GM19025 (cell line): ENCODE data around the gene SPRYD3.

ENCODE experiments used
- ATAC-seq: cut with Tn5 transposase; IDR thresholded peaks from one replicate; pipeline ENCODE4 v1.9.1; 2021; ENCODE audit warnings: mild to moderate bottlenecking, low read depth, moderate library complexity; ENCODE audit not compliant: unreplicated experiment

The SPRYD3 gene

DNA sequence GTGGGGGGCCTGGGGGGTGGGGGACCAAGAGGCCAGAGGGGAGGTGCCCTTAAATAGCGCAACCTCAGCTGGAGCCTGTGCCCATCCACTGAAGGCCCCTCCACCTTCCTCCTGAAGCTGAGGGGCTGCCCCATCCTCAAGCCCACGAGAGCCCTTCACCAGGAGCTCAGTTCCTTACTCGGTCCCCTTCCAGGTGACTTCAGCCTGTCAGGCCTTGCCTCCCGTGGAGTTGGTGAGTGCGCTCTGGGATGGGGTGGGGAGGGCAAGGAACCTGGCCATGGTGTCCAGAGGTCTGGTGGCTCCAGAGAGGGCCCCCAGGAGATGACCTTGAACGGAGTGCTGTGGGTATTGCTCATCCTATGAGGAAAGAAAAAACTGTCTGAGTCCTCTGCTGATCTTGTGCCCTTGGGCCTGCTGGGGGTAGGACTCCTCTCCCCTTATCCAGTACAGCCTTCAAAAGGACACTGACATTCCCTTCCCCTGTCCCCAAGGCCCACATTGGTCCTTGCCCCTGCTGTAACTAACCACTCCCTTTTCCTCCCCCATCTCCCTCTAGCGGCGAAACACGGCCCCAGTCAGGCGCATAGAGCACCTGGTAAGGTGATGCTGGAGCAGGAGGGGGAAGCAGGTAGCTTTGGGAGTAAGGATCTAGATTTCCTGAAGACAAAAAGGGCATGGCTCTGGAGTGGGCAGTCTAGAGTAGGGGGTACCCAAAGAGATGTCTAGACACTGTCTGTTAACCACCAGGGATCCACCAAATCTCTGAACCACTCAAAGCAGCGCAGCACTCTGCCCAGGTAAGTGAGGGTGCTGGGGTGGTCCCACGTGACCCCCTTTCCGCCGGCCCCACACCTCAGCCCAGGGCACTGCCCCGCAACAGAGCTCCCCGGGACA, 25.7 kb downstream of the SPRYD3 start:
- ATAC-seq: no peak

DNA sequence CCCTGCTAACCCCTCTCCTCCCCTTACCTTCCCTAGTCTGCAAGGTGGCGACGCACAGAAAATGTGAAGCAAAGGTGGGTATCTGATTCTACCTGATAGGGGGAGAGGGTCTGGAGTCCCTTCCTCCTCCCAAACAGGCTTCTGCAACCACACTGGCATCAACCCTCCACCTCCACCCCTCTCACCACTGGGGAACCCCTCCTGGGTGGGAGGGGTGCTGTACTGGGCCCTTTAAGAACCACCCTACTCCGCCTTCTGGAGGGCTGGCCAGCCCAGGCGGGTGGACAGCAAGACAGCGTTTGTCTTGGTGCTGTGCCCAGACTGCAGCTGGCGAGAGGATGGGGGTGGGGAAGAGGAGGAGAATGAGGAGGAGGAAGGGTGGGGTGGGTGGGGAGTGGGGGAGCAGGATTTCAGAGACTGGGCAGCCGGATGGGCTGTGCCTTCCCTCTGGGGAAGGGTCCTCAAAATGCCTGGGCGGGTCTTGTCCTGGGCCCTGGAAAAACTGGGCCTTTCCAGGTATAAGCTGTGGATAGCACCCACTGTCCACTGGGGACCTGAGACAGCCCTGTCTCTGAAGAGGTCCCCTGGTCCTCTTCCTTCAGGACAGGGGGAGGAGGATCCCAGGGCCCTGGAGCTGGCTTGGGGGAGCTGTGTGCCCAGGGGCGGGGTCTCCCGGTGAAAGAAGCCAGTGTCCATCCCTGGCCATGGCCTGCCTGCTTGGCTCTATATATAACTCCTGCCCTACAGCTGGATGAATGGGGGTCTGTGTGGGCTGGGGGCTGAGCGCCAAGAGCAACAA, 26.6 kb downstream of the SPRYD3 start:
- no peak for ATAC-seq

DNA sequence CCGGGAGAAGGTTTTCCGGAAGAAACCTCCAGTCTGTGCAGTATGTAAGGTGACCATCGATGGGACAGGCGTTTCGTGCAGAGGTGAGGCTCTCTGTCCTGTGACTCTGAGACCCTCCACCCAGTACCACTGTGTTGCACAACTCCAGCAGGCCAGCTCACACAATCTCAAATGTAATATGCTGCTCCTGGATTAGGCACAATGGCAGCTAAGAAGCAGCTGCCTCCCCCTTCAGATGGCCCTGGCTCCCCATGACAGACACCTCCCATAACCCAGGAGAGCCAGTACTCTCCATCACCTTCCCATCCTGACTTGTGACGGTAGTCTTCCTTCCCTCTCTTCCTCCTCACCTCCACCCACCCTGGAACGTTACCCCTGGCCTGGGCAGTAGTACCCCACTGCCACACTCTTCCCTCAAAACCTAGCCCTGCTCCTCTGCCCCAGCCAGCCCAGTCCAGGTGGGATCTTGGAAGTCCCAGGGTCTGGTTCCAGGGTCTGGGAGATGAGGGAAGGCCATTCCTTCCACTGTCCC, 27.2 kb downstream of the SPRYD3 start:
- ATAC-seq: no peak

DNA sequence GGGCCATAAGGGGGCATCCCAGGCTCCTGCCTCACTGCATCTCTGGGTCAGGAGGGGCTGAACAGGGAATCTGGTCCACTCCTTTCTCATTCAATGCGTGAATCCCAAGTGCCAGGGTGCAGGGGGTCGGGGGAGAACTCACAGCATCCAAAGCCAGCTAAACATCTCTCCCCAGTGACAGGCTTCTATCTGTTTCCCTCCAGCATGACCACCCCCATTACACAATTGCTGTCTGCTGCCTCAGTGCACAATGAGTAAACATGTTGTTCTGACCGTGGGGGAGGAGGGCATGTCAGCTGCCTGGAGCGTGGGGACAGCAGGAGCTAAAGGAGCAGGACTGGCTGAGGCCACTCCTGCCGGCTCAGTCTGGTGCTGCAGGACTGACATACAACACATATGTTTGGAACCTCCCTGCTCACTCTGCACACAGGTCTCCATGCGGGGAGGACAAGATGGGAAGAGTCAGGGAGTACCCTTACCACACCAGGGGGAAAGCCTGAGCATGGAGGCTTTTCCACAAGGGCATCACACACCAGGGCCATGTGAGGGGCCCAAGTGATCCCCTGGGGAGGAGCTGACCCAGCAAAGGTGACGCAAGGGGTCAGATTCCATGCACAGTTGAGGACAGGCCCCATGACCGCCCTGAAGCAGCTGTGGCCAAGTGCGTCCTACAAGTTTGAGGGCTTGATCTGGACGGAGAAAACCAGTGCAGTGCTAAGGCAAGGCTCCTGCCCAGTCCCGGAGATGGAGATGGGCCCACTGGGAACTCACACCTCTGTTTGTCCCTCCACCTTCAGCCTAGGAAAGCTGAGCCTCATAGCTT, 27.9 kb downstream of the SPRYD3 start:
- ATAC-seq: no peak

DNA sequence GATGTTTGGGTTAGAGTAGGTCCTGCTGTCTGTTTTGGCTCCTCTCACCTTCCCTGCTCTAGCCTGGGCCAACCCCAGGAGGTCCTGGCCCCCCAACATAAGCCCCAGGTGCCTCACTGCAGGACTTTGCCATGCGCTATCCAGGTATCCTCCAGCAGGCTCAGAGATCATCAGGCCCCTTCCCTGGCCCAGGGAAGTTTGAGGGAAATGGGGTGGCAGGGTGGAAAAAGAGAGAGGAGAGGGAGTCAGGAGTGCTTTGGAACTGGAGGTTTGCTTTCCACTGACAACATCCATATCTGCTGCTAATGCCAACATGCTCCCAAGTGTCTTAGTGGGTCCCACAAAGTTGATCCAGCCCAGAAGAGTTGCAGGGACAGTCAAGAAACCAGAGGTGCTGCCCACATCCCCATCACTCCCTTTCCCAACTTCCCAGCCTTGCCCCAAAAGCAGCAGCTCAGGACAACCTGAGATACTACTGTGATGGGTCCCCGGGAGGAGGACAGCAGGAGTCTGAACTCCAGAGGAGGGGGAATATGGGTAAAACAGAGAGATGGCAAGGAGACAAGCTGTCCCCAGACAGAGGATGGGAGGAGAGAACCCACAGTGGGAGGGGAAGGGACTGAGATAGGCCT, 28.6 kb downstream of the SPRYD3 start:
- ATAC-seq: no peak

DNA sequence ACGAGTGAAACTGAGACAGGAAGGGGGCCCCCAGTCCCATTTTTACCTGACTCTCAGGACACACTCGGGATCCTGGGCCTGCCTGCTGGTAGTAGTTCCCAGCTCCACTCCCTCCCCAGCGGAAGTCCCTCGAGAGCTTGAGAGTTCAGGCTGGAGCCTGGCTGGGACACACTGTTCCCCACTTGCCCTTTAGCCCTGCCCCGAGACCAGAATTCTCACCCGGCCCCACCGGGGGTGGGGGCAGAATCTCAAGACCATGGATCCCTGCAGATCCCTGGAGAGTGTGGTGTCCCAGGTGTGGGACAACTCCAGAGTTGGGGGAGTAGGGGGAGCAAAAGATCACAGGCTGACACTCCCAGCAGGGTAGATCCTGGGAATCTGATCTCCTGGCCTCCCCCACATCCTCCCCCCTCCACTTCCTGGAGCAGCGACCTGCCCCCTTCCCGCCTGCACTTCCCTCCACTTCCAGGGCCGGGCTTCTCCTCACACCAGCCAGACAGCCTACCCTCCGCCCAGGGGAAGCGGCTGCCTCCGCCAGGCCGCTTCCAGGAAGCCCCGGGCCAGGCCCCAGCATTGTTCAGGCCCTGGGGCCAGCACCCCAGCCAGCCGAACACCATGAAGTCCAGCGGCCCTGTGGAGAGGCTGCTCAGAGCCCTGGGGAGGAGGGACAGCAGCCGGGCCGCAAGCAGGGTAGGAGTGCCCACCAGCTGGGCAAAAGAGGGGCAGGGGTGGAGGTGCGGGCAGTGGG, 29.4 kb downstream of the SPRYD3 start, which contains the start of gene TNS2:
TNS2 (plus strand) TSS at position 495 of the 748 bp plus-strand sequence; CDS start at position 616, 121 bp downstream.
- ATAC-seq: no peak

DNA sequence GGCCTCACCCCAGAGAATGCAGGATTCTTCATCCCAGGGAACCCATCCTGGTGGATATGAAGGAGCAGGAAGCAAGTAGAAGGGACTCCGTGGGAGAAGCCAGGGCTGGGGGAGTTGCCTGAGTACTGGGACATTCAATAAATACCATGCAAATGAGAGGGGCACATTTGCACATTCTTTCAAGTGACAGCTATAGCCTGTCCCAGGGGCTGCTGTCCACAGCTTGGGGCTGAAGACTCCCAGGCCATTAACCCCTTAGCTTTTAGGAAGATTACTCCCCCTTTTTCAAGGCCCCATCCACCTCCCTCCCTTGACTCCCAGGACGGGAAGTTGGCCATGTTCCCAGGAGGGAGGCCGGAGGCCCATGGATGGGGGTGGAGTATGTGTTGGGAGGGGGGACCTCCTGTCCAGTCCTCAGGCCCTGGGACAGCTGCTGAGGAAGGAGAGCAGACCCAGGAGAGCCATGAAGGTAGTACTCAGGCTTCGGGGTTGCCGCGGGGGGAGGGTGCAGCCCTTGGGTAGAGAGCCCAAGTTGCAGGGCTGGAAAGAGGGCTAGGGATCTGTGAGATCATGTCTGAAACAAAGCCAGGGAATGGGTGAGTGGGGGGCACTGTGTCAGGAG, 30.3 kb downstream of the SPRYD3 start:
- ATAC-seq: no peak

DNA sequence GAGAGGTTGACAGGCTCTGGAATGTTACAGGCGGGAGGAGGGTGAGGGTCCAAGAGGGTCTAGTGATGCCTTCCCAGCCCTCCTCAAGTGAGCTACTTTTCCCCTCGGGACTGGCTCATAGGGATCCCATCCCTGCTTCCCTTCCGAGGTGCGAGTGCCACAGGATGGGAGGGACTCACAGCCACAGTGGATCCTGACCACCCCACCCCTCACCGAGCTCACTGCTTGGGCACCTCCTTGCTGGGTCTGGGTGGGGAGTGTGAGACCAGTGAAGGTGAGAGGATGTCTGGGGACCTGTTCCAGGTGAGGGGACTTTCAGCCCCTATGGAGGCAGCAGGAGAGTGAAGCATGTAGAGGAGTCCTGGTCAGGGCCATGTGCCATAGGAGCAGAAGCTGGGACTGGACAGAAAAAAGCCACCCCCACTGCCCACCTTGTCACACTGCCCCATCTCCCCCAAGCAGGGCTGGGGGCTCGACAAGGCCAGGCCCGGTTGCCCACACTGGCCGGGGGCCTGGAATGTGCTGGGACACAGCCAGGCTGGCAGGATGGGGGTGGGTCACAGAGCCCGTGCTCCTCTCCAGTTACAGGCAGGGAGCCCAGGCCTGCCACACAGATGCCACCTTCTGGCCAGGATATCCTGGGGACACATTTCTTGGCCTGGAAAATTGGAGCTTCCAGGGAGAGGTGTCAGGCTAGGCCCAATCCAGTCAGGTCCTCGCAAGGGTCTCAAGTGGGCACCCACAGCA, 31.0 kb downstream of the SPRYD3 start:
- no peak for ATAC-seq

DNA sequence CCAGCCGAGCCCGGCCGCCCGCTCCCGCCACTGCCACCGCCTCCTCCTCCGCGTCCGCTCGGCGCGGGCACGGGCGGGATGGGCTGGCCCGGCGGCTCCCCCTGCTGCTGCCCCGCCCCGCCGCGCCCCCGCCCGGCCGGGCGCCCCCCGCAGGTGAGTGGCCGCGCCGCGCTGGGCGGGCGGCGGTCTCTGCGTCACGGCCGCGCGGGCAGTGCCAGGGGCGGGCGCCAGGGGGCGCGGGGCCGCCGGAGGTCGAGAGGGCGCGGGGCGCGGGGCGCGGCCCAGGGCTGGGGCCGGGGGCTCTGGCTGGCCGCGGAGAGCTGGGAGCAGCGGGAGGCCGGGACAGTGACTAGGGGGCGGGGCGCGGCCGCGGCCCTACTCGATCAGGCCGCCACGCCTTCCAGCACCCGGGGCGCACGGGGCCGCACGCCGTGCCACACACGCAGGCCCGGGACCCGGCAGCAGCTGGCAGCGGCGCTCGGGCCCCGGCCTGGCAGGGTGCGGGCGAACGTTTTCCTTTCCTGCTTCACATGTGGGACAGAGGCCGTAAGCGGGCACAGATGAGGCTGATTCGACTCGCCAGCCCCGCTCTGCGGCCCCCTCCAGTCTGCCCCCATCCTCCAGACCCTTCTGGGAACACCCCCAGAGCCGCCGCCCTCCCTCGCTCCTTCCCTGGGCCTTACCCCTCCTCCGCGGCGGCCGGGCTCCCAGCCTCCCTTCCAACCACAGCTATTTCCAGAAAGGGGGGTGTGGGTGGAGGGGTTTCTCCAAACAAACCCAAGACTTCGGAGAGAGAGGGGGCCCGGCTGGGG, 31.8 kb downstream of the SPRYD3 start:
- ATAC-seq: peak; percentile 73

DNA sequence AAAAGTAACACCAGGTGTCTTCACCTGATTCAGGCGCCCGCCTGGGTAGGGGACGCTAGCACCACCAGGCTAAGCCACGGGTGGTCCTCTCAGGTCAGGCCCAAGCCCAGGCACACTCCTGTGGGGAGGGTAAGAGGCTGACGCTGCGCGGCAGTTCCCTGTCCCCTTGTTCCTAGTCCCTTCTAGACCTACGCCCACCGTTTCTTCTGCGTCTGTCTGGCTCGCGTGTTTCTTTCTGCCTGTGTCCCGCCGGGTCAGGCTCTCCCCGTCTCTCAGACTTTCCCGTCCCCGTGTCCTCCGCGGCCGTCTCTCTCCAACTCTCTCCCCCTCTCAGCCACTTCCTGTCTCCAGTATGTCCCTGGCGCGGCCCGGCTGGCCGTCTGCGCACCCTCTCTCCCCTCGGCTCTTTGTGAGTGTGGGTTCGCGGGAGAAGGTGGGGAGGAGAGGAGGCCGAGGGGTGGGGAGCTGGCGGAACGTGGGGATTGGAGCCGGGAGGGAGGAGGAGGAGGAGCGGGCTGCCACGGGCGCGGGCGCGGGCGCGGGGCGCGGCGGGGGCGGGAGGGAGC, 32.5 kb downstream of the SPRYD3 start:
- ATAC-seq: peak; percentile 22

DNA sequence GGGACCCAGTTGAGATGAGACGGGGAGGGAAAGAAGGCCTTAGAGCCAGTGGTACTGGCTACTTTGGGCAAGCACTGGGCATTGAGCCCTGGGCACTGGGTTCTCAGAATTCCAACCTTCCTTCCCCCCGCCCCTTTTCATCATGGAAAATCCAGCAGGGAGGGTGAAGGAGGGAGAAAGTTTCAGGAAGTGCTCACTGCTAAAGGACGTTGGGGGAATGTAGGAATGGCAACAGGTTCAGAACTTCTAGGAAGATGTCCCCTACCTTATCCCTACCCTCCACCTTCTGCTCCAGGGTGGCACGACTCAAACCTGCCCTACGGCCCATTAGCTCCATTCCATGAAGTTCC, 33.5 kb downstream of the SPRYD3 start:
- no peak for ATAC-seq

DNA sequence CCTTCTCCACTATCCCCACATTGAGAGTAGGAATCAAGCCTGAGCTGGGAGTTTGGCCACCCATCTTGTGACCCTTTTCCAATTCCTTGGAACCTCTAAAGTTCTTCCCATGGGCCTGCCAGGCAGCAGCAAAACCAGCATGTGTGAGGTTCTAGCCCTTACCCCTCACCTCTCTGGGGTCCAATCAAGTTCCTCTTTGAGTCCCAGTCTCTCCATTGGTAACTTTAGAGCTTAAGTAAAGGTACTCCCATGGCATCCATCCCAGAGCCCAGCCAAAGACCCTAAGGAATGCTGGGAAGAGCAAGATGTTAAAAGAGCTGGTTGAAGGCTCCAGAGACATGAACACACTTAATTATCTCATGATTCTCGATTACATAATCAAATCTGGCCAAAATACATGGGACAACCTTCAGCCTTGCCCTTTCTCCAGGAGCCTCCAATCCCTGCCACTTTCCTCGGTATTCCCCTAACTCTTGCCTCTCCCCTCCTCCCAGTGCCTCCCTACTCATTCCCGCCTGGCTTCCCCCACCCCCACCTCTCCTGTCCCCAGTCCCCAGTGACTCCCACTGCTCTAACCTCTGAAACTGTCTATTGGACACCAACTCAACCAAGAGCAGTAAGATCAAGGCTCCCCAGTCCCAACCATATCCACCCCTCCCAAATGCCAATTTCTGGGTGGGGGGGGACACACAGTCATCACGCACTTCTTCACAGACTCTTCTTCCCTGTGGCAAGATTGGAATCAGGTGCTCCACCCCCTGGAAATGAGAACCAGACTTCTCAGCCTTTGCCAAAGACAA, 34.1 kb downstream of the SPRYD3 start:
- ATAC-seq: no peak

DNA sequence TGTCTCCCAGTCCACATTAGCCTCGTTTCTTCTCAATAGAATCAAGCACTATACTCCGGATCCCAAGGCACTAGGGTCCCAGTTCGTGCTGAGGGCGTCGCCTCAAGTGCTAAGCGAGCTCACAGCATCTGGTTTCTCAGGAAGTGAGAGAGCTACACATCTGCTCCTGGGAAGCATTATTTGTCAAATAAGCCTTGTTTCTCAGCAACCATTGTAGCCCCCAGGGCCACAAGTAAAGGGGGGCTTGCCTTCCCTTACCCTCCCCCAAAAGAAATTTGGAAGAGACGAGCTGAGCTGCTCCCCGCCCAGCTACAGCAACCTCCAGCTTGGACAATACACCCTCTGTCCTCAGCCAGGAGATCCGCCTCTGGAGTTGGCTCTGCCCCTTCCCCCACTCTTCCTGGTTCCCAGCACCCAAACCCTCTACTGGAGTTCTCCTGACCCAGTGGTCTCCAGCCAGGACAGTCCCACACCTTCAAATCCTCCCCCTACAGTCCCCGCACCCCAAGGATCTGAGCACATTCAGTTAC, 35.1 kb downstream of the SPRYD3 start:
- ATAC-seq: no peak

DNA sequence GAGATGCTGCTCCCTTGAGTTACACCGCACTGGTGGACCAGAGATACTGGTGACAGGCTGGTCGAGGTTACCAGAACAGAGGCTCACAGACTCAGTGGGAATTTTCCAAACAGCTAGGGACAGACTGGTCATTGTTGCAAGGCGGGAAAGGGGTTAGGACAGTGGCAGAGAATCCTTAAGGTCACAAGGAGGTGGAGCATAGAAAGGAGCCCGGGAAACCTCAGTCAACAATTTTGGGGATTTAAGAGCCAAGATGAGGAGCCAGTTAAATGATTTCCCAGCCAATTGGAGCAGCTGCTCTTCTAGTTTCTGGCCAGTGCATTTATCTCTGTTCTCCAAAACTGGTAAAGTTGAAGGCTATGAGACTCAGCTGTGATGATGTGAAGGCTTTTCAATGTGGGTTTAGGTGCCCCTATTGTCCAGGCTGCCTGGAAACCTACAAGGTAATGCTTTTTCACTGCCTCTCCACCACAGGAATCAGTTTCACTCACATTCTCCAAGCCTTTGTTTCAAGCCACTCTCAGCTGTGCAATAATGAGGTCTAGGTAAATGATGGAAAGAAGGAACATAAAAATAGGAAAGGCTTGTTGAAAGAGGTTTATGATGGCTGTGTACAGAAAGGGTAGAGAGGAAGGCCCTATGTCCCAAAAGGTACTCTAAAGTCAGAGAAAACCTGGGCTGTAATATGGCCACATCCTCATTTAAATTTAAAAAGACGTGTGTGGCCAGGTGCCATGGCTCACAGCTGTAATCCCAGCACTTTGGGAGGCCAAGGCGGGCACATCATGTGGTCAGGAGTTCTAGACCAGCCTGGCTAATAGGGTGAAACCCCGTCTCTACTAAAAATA, 36.4 kb downstream of the SPRYD3 start:
- ATAC-seq: no peak

DNA sequence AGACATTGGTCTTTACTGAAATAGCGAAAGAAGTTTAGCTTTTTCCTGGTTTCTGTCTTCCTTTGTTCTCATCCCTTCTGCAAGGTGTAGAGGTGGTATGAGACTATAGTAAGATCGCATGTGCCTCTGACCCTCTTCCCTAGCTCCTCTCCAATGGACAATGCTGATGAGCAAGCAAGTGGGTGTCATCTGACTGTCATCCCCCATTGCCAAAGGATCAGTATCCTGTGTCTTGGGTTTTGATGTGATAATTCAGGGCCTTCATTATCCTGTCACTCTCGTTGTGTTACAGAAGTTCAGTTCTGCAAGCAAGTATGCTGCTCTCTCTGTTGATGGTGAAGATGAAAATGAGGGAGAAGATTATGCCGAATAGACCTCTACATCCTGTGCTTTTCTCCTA, 39.3 kb downstream of the SPRYD3 start:
- ATAC-seq: no peak
